Inflammatory macrophage treated with lipopolysaccharide for 4 hours (primary cell): ENCODE results near the gene MRAP.
"Not testable (repeated sequence)": the region's sequence is repeated elsewhere in the genome, so short reads cannot be mapped to it uniquely, and the experiment has no call there.

Experiments
- DNase-seq: peaks from one replicate; pipeline ENCODE4 v3.0.0-alpha.2; 2020

MRAP gene

GRCh38 chr21:32300117-32300681 is 1.5 kb downstream of the MRAP start:
- DNase-seq, result no peak

GRCh38 chr21:32301596-32301995 is 2.9 kb downstream of the MRAP start:
- DNase-seq, result no peak

GRCh38 chr21:32302560-32302959 is 3.9 kb downstream of the MRAP start:
- no peak for DNase-seq

- DNase-seq, result no peak
Measured at GRCh38 chr21:32303385-32303784, 4.7 kb downstream of the MRAP start.

- DNase-seq, result no peak
Measured at GRCh38 chr21:32304998-32305397, 6.3 kb downstream of the MRAP start.

GRCh38 chr21:32306021-32306780 is 7.5 kb downstream of the MRAP start:
- DNase-seq, result no peak

GRCh38 chr21:32307706-32308105 is 9.1 kb downstream of the MRAP start:
- no peak for DNase-seq

- no peak for DNase-seq
Measured at GRCh38 chr21:32308696-32309095, 10.0 kb downstream of the MRAP start.

GRCh38 chr21:32309906-32310460 is 11.3 kb downstream of the MRAP start:
- no peak for DNase-seq

- not testable (repeated sequence) for DNase-seq
Measured at GRCh38 chr21:32310976-32311375, 12.3 kb downstream of the MRAP start.

GRCh38 chr21:32311621-32312020 is 13.0 kb downstream of the MRAP start:
- DNase-seq, result no peak

- no peak for DNase-seq
Measured at GRCh38 chr21:32312326-32312725, 13.7 kb downstream of the MRAP start.

GRCh38 chr21:32312976-32313375 is 14.3 kb downstream of the MRAP start:
- DNase-seq, result no peak

GRCh38 chr21:32314806-32315205 is 16.2 kb downstream of the MRAP start:
- DNase-seq, result no peak

- no peak for DNase-seq
Measured at GRCh38 chr21:32315511-32316281, 17.0 kb downstream of the MRAP start.

GRCh38 chr21:32316361-32317215 is 17.9 kb downstream of the MRAP start:
- DNase-seq, result no peak

GRCh38 chr21:32317726-32318125 is 19.1 kb downstream of the MRAP start:
- no peak for DNase-seq

- no peak for DNase-seq
Measured at GRCh38 chr21:32319012-32319411, 20.4 kb downstream of the MRAP start.

- no peak for DNase-seq
Measured at GRCh38 chr21:32320059-32320458, 21.4 kb downstream of the MRAP start.

GRCh38 chr21:32320726-32321125 is 22.1 kb downstream of the MRAP start:
- DNase-seq, result no peak

GRCh38 chr21:32321480-32321879 is 22.8 kb downstream of the MRAP start:
- DNase-seq, result no peak

GRCh38 chr21:32322103-32322502 is 23.4 kb downstream of the MRAP start:
- DNase-seq, result no peak

GRCh38 chr21:32322676-32323075 is 24.0 kb downstream of the MRAP start:
- no peak for DNase-seq
